A673 (cell line): ENCODE results near the gene OR10P1. TPM values are rescaled to one million over a fixed set of nuclear protein-coding genes. Genes with fewer than 3 reads are reported as not detected.

Experiments used
- BruUV-seq: library from RNA; stranded (reverse); fragments of 400-500 nt; replicated peaks from 2 replicates; lab custom pipeline; 2021; lab: Mats Ljungman, UMichigan
- CTCF ChIA-PET: fragments of 300-600 bp; sonication (Branson Sonifier 250); formaldehyde crosslinking; loops from one replicate; lab custom pipeline; 2022; ENCODE audit warnings: antibody characterized with exemption; lab: Charles Lee
- POLR2A ChIA-PET: fragments of 300-600 bp; sonication (Branson Sonifier 250); formaldehyde crosslinking; loops from one replicate; lab custom pipeline; 2022; ENCODE audit warnings: antibody characterized with exemption; ENCODE audit not compliant: low non-redundant PET; lab: Charles Lee
- DNase-seq: peaks from one replicate; pipeline ENCODE4 v3.0.0-alpha.2; 2015; ENCODE audit warnings: low spot score
- H3K27ac ChIP-seq: fragments of 200-600 bp; sonication (generic); 2 replicates; pipeline ENCODE4 v1.5.1; 2016; ENCODE audit warnings: mixed run types, low read depth, mild to moderate bottlenecking, mixed read lengths, antibody characterized with exemption, low read length; ENCODE audit not compliant: poor library complexity, severe bottlenecking
- H3K27me3 ChIP-seq: fragments of 200-600 bp; sonication (generic); replicated peaks from 2 replicates; pipeline ENCODE4 v1.6.1; 2017; ENCODE audit warnings: mixed run types, low read depth, mild to moderate bottlenecking, mixed read lengths, antibody characterized with exemption, low read length; ENCODE audit not compliant: insufficient read depth, poor library complexity
- H3K36me3 ChIP-seq: fragments of 200-600 bp; sonication (generic); 2 replicates; pipeline ENCODE4 v1.6.1; 2016; ENCODE audit warnings: mixed run types, mild to moderate bottlenecking, mixed read lengths, antibody characterized with exemption, low read length; ENCODE audit not compliant: insufficient read depth, poor library complexity, severe bottlenecking
- H3K4me1 ChIP-seq: fragments of 200-600 bp; sonication (generic); 2 replicates; pipeline ENCODE4 v1.6.1; 2017; ENCODE audit warnings: mixed run types, mild to moderate bottlenecking, mixed read lengths, antibody characterized with exemption, low read length; ENCODE audit not compliant: insufficient read depth, poor library complexity, severe bottlenecking
- H3K4me3 ChIP-seq: fragments of 200-600 bp; sonication (generic); 2 replicates; pipeline ENCODE4 v1.5.1; 2016; ENCODE audit warnings: low read depth, mixed run types, mild to moderate bottlenecking, mixed read lengths, low read length; ENCODE audit not compliant: poor library complexity, severe bottlenecking
- H3K9me3 ChIP-seq: fragments of 200-600 bp; sonication (generic); 2 replicates; pipeline ENCODE4 v1.6.1; 2016; ENCODE audit warnings: mixed run types, low read depth, mild to moderate bottlenecking, mixed read lengths, antibody characterized with exemption, low read length; ENCODE audit not compliant: poor library complexity, severe bottlenecking
- CTCF ChIP-seq: fragments of 300-800, 200-600 bp; sonication (generic); conservative IDR thresholded peaks from 2 replicates; pipeline ENCODE4 v1.5.1; 2017; ENCODE audit warnings: low read depth, mild to moderate bottlenecking, antibody characterized with exemption, low read length, moderate library complexity, mixed read lengths
- EZH2 ChIP-seq: fragments of 200-600 bp; sonication (generic); IDR thresholded peaks from 2 replicates; pipeline ENCODE4 v1.6.1; 2017; ENCODE audit warnings: borderline replicate concordance, low read depth, mild to moderate bottlenecking, mixed read lengths, antibody characterized with exemption, low read length; ENCODE audit not compliant: poor library complexity, severe bottlenecking
- intact Hi-C: fragments of 100-400 bp; cut with micrococcal nuclease; formaldehyde crosslinking; loops from one replicate; pipeline ENCODE4 v1.10.0; 2022; ENCODE audit not compliant: unreplicated experiment
- total RNA-seq: library from RNA; stranded (reverse); gene quantifications from 2 replicates; pipeline ENCODE4 v1.2.3, GENCODE V29; 2021

Gene OR10P1
- total RNA-seq, 1 experiment from 2014 or later, result not detected

DNA sequence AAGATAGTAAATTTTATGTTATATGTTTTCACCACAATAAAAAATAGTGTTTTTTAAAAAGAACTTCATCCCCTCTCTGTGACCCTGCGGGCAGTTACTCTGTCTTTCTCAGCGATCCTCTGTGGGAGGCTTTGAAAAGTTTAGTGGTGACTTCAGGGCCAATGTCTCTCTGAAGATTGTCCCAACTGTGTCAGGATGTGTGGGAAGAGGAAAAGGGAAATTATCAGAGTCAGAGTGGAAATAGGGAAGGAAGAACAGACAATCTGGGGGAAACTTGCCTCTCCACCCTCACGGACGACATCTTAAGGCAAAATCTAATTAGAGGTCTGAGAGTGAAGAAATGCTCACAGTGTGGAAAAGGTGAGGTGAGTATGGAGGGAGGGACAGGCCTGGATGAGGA lies 3.5 kb upstream of the OR10P1 start:
- no peaks in the 10 kb centered on the region for H3K36me3 ChIP-seq
- TF ChIP-seq CTCF (no peak), EZH2 (no peak)
- no peaks in the 10 kb centered on the region for H3K4me1 ChIP-seq
- ChIA-PET POLR2A (no interaction called here), CTCF (no interaction called here)
- H3K27ac ChIP-seq, result no peak overlapping the region
- DNase-seq, result no peak
- H3K9me3 ChIP-seq, result no peaks in the 10 kb centered on the region
- no TSS peak for BruUV-seq
- H3K4me3 ChIP-seq, result no peak overlapping the region
- no peaks in the 10 kb centered on the region for H3K27me3 ChIP-seq
- intact Hi-C loops, result no loop called here

GRCh38 chr12:55636116-55636655 lies 506 bp upstream of the OR10P1 start:
- CTCF ChIA-PET, result no interaction called here

GRCh38 chr12:55637467-55637866 lies 775 bp downstream of the OR10P1 start:
- DNase-seq, result no peak
- TF ChIP-seq CTCF (no peak), EZH2 (no peak)
- no TSS peak for BruUV-seq
- Histone ChIP-seq H3K27me3 (no peaks in the 10 kb centered on the region), H3K27ac (no peak overlapping the region), H3K4me3 (no peak overlapping the region), H3K36me3 (no peaks in the 10 kb centered on the region), H3K4me1 (no peaks in the 10 kb centered on the region), H3K9me3 (no peaks in the 10 kb centered on the region)
- CTCF ChIA-PET, result no interaction called here
- POLR2A ChIA-PET, result no interaction called here
- intact Hi-C loops, result no loop called here

More at GRCh38 chr12:55636116-55636655, 506 bp upstream of the OR10P1 start:
- POLR2A ChIA-PET, result no interaction called here
- H3K4me3 ChIP-seq, result no peak overlapping the region
- intact Hi-C loops, result no loop called here
- H3K27me3 ChIP-seq, result no peaks in the 10 kb centered on the region
- H3K9me3 ChIP-seq, result no peaks in the 10 kb centered on the region
- no peaks in the 10 kb centered on the region for H3K36me3 ChIP-seq
- no peak overlapping the region for H3K27ac ChIP-seq
- no peaks in the 10 kb centered on the region for H3K4me1 ChIP-seq
- BruUV-seq, result no TSS peak
- TF ChIP-seq EZH2, result no peak
- no peak for TF ChIP-seq CTCF
- DNase-seq, result no peak
